22Rv1 (cell line): ENCODE results near the gene NRDC.

Experiments used
- CTCF ChIP-seq: fragments of 450-650 bp; IDR thresholded peaks from 2 replicates; pipeline ENCODE4 v1.5.1; 2017; ENCODE audit warnings: mild to moderate bottlenecking
- ZFX ChIP-seq: fragments of 450-650 bp; IDR thresholded peaks from 2 replicates; pipeline ENCODE4 v1.6.1; 2017; ENCODE audit warnings: antibody characterized with exemption, borderline replicate concordance

- TF ChIP-seq CTCF (no peak), ZFX (no peak)
Measured at GRCh38 chr1:51791888-51792287, 86.6 kb downstream of the NRDC start.
